ENCODE data around the gene SLC4A7. TPM values are rescaled to one million over a fixed set of nuclear protein-coding genes. Genes with fewer than 3 reads are reported as not detected.

SLC4A7 gene
- total and polyA plus RNA-seq, 10 of the 15 experiments (the other 5 are each of a cell fraction or from before 2014, with no cell fraction given), result 4.4 to 41.4 (median 18.3) TPM

- TF ChIP-seq MAX (IDR thresholded peaks at IDR 0.05; ENCODE audit: low read depth, low read length) (peak; percentile 54), ZNF207 (IDR thresholded peaks at IDR 0.05; ENCODE audit: borderline replicate concordance) (no peak), CREM (IDR thresholded peaks at IDR 0.05; ENCODE audit: low read depth) (no peak), ZBTB11 (CRISPR knock-in tag; IDR thresholded peaks at IDR 0.05) (no peak), LARP7 (IDR thresholded peaks at IDR 0.05) (no peak), RELA (IDR thresholded peaks at IDR 0.05; ENCODE audit: borderline replicate concordance, partially characterized antibody) (no peak), MXI1 (IDR thresholded peaks at IDR 0.05; ENCODE audit: low read depth, low read length) (peak; percentile 70; the same call in 1 of the 2 replicates), USF2 (IDR thresholded peaks at IDR 0.05; ENCODE audit: borderline replicate concordance, low read depth, low read length) (no peak), MLLT1 (IDR thresholded peaks at IDR 0.05) (peak; percentile 49), NFYB (IDR thresholded peaks at IDR 0.05; ENCODE audit: insufficient read depth, low read depth, low read length) (no peak), ZSCAN29 (IDR thresholded peaks at IDR 0.05) (peak; percentile 67; the same call in 1 of the 2 replicates), TCF7 (IDR thresholded peaks at IDR 0.05; ENCODE audit: borderline replicate concordance) (no peak), SRF (IDR thresholded peaks at IDR 0.05; ENCODE audit: low read depth in 2 of 2, low read length in 2 of 2) (no peak), STAT3 (IDR thresholded peaks at IDR 0.05; ENCODE audit: low read depth, low read length) (no peak), SMARCA5 (IDR thresholded peaks at IDR 0.05) (no peak), CHD1 (IDR thresholded peaks at IDR 0.05; ENCODE audit: low read depth, low read length) (no peak), POLR2AphosphoS5 (IDR thresholded peaks at IDR 0.05; ENCODE audit: low read length) (no peak), ATF7 (IDR thresholded peaks at IDR 0.05; ENCODE audit: low read depth) (no peak), SMAD1 (IDR thresholded peaks at IDR 0.05; ENCODE audit: low read depth, partially characterized antibody) (no peak), IRF4 (IDR thresholded peaks at IDR 0.05; ENCODE audit: low read depth, low read length) (0 out of 2 replicates have a peak, but pooled peaks have one; percentile 5), PAX5 (IDR thresholded peaks at IDR 0.05; ENCODE audit: borderline replicate concordance, low read depth, low read length) (peak; percentile 40; the same call in 1 of the 2 replicates), POLR2AphosphoS2 (IDR thresholded peaks at IDR 0.05; ENCODE audit: low read depth, low read length) (no peak), E2F4 (IDR thresholded peaks at IDR 0.05; ENCODE audit: low read depth, low read length) (no peak), NFXL1 (IDR thresholded peaks at IDR 0.05; ENCODE audit: borderline replicate concordance) (no peak)
Observed at GRCh38 chr3:27483117-27484014, 818 bp downstream of the SLC4A7 start (continued).

Data from GM12878 (cell line).